GM10266 (cell line): ENCODE data around the gene CENPU.
"Not testable (repeated sequence)": the region's sequence is repeated elsewhere in the genome, so short reads cannot be mapped to it uniquely, and the experiment has no call there.

Experiments
- DNase-seq: peaks from one replicate; pipeline ENCODE4 v3.0.0; 2012; ENCODE audit errors: extremely low spot score
- CTCF ChIP-seq: IDR thresholded peaks from 2 replicates; pipeline ENCODE4 v1.5.1; 2012; ENCODE audit warnings: mild to moderate bottlenecking, low read depth; ENCODE audit not compliant: control insufficient read depth, insufficient read depth; ENCODE audit errors: missing control alignments

Gene CENPU

GRCh38 chr4:184655889-184656869 is 77.7 kb downstream of the CENPU start:
- TF ChIP-seq CTCF: no peak
- DNase-seq: no peak

GRCh38 chr4:184653650-184654049 is 80.2 kb downstream of the CENPU start:
- TF ChIP-seq CTCF: no peak
- no peak for DNase-seq

GRCh38 chr4:184652681-184653080 is 81.2 kb downstream of the CENPU start:
- not testable (repeated sequence) for DNase-seq

GRCh38 chr4:184651899-184652298 is 82.0 kb downstream of the CENPU start:
- no peak for DNase-seq

GRCh38 chr4:184649971-184650855 is 83.7 kb downstream of the CENPU start:
- TF ChIP-seq CTCF: no peak
- no peak for DNase-seq

More at GRCh38 chr4:184651899-184652298, 82.0 kb downstream of the CENPU start:
- TF ChIP-seq CTCF: no peak

GRCh38 chr4:184649026-184649970 is 84.6 kb downstream of the CENPU start, which contains the start of the genes CASP3 and PRIMPOL:
Gene CASP3 (minus strand): TSS chr4:184649447. CDS start chr4:184638453, 10,994 bp downstream.
Gene PRIMPOL (plus strand): TSS chr4:184649738. CDS start chr4:184657141, 7,403 bp downstream.
- peak; percentile 45 for TF ChIP-seq CTCF
- peak; percentile 95 for DNase-seq
